AG04449 (cell line): Measurements from ENCODE around the gene CFAP141.
"Not testable (repeated sequence)": the region's sequence is repeated elsewhere in the genome, so short reads cannot be mapped to it uniquely, and the experiment has no call there.

Experiments
- CTCF ChIA-PET: fragments of 350-600 bp; formaldehyde crosslinking; extraction: SDS; loops from one replicate; lab custom pipeline; 2021; ENCODE audit warnings: antibody characterized with exemption; lab: Yijun Ruan, JAX
- POLR2A ChIA-PET: fragments of 400-600, 350-600 bp; formaldehyde crosslinking; extraction: SDS; loops from one replicate; lab custom pipeline; 2020; ENCODE audit warnings: antibody characterized with exemption, inconsistent platforms; lab: Yijun Ruan, JAX
- DNase-seq: peaks from one replicate; pipeline ENCODE4 v3.0.0-alpha.2; 2010; ENCODE audit warnings: low read depth, low spot score
- H3K4me3 ChIP-seq: 2 replicates; pipeline ENCODE4 v1.5.1; 2011; ENCODE audit warnings: low read depth, mild to moderate bottlenecking, control low read depth, low read length
- CTCF ChIP-seq: IDR thresholded peaks from one replicate; pipeline ENCODE4 v1.5.1; 2011; ENCODE audit warnings: mild to moderate bottlenecking, moderate library complexity, low read length, control low read depth, inconsistent platforms; ENCODE audit not compliant: insufficient read depth; ENCODE audit errors: missing control alignments

The CFAP141 gene

GRCh38 chr1:154218545-154218944 lies 12.4 kb upstream of the CFAP141 start:
- no peak for DNase-seq
- CTCF ChIA-PET, result interaction anchor here (0.9 to 3.2 kb wide), 4 partner anchors 8 to 107 kb away, joined by 4 to 12 read pairs (median 8); partner anchors contain the start of gene ATP8B2
- no peak overlapping the region for H3K4me3 ChIP-seq
- POLR2A ChIA-PET, result interaction anchor here (0.6 kb wide), 1 partner anchor 570 kb away, joined by 3 read pairs; no protein-coding TSS in a partner anchor
- TF ChIP-seq CTCF, result no peak

- POLR2A ChIA-PET, result no interaction called here
These were observed 7.1 kb upstream of the CFAP141 start for GRCh38 chr1:154213274-154213673.

GRCh38 chr1:154212083-154212482 lies 6.0 kb upstream of the CFAP141 start:
- POLR2A ChIA-PET, result no interaction called here
- DNase-seq, result no peak
- CTCF ChIA-PET, result interaction anchor here (5.0 kb wide), 1 partner anchor 13 kb away, joined by 23 read pairs; no protein-coding TSS in a partner anchor

More at GRCh38 chr1:154213274-154213673, 7.1 kb upstream of the CFAP141 start:
- TF ChIP-seq CTCF, result no peak
- CTCF ChIA-PET, result interaction anchor here (5.0 kb wide), 1 partner anchor 14 kb away, joined by 23 read pairs; no protein-coding TSS in a partner anchor
- DNase-seq, result no peak
- H3K4me3 ChIP-seq, result no peak overlapping the region

GRCh38 chr1:154208677-154209388 lies 2.7 kb upstream of the CFAP141 start:
- CTCF ChIA-PET, result interaction anchor here (1.0 to 2.6 kb wide), 4 partner anchors 10 to 126 kb away, joined by 3 to 23 read pairs (median 4); no protein-coding TSS in a partner anchor
- no peak overlapping the region for H3K4me3 ChIP-seq
- POLR2A ChIA-PET, result interaction anchor here (2.0 kb wide), 1 partner anchor 12 kb away, joined by 6 read pairs; the partner anchor contains the start of gene UBAP2L
- TF ChIP-seq CTCF, result no peak
- DNase-seq, result no peak

More at GRCh38 chr1:154212083-154212482, 6.0 kb upstream of the CFAP141 start:
- H3K4me3 ChIP-seq, result no peak overlapping the region
- TF ChIP-seq CTCF, result no peak

GRCh38 chr1:154207262-154207661 lies 1.1 kb upstream of the CFAP141 start:
- POLR2A ChIA-PET, result interaction anchor here (2.0 kb wide), 1 partner anchor 13 kb away, joined by 6 read pairs; the partner anchor contains the start of gene UBAP2L
- no peak for DNase-seq
- CTCF ChIA-PET, result interaction anchor here (1.2 to 2.6 kb wide), 3 partner anchors 9 to 12 kb away, joined by 5 to 23 read pairs (median 6); no protein-coding TSS in a partner anchor
- H3K4me3 ChIP-seq, result no peak overlapping the region
- TF ChIP-seq CTCF, result no peak

- POLR2A ChIA-PET, CTCF ChIA-PET, DNase-seq, H3K4me3 ChIP-seq: not testable (repeated sequence)
These were observed 355 bp downstream of the CFAP141 start for GRCh38 chr1:154205778-154206177.
